NOMO-1 treated with DMSO at 0.1 percent for 48 hours (cell line): ENCODE results near the gene TWIST2.

Experiments used
- DNase-seq: peaks from one replicate; lab custom pipeline; 2025; ENCODE audit not compliant: unreplicated experiment; lab: John Stamatoyannopoulos, UW

TWIST2 gene

DNA sequence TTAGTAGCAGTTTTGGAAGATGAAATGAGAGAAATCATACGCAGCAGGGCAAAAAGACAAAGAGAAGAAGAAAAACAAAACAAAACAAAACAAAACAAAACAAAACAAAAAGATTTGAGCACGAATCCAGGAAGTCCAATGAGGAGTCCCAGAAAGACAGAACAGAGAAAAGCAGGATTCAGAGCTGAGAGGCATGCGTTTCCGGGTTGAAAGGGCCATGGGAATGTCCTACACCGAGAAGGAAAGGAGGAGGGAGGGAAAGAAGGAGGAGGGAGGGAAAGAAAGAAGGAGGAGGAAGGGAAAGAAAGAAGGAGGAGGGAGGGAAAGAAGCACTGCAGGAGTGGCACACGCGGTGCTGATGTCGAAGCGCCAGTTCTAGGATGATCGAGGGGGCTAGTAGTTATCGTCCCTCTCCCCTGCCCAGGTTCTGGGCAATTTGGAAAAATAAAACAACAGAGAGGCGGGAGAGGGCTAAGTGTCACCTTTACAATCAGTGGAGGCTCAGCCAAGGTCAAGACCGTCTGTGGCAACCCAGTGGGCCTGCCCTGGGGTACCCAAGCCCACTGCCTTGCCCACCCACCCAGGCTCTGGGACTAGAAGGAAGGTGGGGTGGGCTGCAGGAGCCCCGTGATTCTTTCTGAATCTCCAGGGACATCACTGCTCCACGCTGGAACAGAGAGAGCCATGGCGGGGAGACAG, 68.4 kb downstream of the TWIST2 start:
- no peak for DNase-seq

DNA sequence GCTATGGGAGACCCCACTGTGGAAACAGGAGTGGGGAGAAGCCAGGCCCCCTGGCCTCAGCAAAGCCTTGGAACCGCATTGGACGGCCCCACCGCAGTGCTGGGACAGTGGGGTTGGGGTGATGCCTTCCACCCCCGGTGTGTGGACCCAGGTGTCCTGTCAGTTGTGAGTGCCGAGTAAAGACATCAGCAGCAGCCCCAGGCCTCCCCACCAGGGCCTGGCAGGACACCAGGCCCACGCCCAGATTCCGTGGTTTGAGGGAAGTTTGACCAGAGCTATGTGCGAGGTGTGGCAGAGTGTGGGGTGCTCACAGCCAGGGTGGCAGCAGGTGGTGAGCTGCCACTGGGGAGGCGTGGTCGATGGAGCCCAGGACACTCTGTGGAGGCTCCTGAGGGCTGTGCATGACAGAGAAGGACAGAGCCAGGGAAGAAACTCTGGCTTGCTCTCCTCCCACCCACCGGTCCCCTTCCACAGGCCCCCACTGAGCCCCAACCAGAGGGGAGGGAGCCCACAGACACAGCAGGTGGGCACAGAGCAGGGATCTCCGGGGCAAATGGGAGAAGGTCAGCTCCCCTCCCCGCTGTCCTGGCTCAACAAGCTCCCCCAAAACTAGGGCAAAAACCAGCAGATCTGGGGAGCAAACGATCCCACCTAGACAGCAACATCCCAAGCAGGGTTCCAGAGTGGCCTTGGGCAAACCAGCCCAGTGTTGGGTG, 69.1 kb downstream of the TWIST2 start:
- DNase-seq = no peak

DNA sequence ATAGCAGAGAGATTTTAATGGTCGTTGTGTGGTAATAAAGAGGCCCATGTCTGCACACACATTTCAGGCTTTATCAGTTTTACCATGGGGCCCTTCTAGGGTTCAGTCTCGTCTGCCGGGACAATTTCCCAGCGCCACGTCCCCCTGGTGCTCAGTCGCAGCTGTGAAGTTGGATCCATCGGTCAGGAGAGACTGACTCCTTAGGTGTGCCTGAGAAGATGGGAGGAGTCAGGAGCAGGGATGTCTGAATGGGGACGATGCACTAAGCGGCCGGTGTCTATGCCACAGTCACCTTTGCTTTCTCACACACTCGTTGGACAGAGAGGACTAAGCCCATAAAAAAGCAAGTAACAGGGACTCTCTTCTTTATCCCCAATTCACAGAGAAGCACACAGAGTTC, 71.4 kb downstream of the TWIST2 start:
- no peak for DNase-seq

DNA sequence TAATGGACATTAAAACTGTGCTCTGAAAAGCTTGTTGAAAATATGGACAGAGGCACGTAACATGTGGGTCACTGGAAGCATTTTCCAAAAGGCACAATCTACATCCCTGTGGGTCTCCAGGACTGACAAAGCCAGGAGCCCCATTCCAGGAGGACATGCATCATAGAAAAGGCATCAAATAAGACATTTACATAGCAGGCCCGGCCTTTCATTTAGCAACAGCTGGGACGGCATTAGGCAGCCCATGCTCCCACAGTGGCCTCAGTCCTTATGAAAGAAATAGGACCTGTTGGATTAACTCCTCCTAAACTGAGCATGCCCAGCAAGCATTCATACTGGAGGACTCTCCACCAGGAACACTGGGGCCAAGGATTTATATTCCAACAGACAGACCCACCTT, 72.2 kb downstream of the TWIST2 start:
- no peak for DNase-seq

DNA sequence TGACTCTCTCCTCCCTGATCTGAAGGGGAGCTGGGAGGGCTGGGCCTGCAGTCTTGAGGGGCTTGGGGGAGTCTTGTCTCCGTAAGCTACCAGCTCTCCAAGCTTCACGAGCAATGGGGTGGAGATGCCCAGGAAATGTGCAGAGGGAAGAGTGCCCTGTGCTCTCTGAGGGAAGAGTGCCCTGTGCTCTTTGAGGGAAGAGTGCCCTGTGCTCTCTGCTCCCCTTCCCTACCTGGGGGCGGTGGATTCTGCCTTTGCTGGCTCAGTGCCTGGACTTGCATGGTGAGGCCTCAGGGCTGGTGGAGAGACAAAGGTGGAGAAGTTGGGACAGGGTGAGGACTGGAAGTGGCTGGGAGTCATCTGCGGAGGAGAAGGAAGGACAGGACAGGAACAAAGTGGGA, 72.7 kb downstream of the TWIST2 start:
- DNase-seq = no peak

DNA sequence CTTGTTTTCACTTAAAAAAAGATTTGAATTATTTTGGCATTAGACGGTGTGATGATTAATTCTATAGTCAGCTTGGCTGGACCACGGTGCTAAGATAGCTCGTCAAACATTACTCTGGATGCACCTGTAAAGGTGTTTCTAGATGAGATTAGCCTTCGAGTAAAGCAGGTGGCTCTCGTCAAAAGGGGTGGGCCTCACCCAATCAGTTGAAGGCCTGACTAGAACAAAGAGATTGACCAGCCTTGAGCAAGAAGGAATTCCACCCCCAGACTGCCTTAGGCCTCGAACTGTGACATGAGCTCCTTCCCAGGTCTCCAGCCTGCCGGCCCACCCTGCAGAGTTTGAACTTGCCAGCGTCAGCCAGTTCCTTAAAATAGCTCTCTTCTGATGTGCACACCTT, 73.4 kb downstream of the TWIST2 start:
- DNase-seq = no peak

DNA sequence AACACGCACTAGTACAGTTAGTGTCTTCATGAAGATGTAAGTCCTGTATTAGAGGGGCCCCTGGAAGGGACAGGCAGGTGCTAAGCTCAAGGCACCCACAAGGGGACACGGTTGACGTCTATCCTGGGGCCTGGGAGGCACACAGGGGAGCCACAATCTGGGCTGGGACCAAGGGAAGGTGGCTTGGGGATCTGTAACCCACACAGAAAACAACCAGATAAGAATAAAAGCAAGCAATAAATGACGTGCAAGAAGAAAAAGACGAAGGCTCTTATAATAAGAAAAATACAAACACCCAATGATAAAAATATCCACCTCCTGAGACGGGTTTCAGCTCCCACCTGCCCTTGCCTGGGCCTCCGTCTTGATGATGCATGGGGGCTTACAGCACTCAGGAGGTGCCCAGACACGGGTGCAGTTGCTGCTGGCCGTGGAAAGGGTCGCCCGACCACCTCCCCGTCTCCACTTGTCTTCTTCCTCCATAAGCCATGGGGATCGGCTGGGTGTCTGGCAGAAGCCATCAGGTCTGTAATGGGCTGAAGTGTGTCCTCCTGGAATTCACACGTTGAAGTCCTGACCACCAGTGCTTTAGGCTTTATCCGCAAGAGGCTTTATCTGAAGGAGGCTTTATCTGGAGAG, 73.9 kb downstream of the TWIST2 start:
- no peak for DNase-seq

DNA sequence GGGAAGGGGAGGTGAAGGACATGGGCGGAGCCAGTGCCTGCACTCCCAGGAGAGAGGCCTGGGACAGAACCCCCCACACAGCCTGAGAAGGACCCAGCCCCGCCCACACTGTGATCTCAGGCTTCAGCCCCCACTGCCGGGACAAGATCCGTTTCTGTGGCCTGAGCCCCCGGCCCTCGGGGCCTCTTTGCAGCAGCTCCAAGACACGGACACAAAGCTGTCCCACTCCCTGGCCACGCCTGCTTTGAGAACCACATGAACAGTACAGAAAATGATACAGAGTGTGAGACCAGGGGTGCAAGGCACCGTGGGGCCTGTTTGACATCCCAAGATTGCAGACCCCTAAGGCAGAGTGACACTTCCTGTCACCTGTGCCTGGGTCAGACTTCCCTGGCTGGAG, 74.5 kb downstream of the TWIST2 start:
- no peak for DNase-seq

DNA sequence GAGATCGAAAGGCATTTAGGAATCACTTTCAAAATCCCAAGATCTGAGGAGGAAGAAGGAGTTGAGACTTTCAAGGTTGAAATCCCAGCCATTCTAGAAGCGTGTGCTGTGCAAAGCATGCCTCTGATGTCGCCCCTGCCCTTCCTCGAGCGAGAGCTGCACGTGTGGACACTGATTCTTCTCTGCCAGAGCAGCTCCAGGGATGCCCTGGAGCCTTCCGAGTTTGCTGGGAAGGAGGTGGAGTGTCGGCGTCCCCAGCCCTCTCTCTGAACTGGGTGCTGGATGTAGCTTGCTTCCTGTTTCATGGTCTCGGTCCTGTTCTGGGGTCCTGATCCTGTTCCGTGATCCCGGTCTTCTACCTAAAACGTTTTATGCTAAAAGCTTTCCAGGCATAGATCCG, 76.1 kb downstream of the TWIST2 start:
- no peak for DNase-seq

DNA sequence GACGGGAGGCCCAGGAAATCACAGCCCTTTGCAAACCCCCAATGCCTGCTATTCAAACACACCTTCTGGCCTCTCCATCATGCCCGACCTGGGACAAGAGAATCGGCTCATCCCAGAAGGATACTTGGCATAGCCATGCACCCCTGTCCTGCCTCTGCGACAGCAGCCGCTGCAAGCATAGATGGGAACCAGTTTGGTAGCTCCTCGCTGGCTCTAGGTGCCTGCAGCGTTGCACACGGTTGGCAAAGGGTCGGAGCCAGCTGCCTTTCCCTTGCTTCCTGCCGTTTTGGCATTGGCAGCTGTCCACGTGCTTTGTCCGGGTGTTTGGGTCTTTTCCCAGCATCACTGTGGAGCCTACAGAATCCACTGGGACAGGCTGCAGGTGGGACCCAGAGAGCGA, 76.9 kb downstream of the TWIST2 start:
- DNase-seq = no peak

DNA sequence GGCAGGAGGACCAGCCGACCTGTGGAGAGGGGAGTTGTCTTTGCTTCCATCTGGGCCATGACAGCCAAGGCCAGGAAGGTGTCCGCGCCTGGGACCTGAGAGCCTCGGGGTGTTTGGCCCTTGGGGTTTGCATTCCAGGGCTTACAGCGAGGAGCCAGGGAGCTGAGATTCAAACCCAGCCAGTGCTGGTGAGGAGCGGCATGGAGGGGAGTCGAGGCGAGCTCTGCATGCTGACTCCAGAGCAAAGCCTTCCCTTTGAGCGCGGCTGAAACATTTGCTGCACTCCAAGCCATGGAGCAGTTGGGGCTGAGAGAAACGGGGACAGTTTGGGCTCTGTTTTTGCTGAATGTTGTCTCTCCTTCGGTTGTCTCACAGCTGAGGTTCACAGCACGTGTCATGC, 77.4 kb downstream of the TWIST2 start:
- no peak for DNase-seq

DNA sequence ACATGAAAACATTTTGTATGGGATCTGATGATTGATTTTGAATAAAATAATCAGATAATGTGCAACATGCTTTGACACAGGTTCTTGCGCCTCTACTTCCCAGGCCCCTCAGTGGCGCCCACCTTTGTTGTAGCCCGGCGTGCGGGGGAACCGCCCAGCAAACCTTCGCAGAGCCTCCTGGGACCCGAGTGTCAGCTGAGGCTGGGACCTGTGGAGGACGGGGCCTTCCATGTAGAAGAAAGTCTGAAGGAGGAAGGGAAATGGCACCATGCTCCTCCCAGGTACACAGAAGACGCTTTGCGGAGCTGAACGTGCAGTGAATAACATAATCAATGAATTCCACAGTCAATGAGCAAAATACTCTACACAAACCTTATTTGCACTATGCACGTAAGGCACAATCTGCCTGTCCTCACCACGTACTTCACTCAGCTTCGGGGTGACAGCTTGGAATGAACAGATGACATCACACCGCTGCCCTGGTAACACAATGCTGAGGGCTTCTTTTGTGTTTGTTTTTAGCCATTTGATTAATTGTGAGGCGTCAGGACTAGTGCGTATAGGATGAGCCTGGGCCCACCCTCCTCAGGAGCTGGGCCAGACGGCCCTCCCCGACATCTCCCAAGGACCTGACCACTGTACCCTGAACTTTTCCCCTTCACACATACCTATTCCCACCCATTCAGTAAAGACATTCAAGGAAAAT, 78.1 kb downstream of the TWIST2 start:
- DNase-seq = no peak

DNA sequence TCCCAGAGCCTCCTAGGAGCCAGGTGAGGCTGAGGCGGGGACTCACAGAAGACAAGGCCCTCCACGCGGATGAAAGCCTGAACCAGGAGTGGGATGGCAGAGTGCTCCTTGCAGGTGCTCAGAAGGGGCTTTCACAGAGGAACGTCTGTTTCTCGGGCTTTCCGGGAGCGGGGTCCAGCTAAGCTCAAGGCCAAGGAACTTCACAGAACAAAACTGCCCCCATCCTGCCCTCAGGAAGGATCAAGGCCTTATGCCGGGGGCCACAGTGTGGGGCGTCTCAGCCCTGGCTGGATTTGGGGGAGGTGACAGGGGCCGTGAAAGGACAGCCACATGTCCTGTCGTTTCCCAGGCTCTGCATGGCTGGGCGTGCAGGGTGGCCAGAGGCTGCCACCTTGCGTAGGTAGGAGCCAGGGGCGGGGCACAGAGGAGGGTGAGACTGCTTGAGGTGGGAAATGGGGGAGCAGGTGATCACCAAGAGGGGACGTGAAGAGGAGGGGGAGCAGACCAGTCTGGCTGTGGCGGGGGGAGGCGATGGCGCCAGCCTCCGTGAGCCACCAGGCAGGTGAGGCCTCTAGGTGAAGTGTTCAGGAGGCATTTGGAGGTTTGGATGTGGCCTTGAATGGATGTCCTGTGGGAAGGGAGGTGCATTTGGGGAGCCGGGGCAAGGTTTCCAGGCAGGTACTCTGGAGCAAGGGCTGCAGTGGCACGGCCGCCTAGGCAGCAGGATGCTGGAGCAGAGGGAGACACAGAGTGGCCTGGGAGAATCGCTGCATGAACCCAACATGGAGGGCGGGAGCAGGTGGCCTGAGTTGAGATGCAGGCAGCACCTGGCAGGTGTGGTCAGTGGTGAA, 79.1 kb downstream of the TWIST2 start:
- no peak for DNase-seq

DNA sequence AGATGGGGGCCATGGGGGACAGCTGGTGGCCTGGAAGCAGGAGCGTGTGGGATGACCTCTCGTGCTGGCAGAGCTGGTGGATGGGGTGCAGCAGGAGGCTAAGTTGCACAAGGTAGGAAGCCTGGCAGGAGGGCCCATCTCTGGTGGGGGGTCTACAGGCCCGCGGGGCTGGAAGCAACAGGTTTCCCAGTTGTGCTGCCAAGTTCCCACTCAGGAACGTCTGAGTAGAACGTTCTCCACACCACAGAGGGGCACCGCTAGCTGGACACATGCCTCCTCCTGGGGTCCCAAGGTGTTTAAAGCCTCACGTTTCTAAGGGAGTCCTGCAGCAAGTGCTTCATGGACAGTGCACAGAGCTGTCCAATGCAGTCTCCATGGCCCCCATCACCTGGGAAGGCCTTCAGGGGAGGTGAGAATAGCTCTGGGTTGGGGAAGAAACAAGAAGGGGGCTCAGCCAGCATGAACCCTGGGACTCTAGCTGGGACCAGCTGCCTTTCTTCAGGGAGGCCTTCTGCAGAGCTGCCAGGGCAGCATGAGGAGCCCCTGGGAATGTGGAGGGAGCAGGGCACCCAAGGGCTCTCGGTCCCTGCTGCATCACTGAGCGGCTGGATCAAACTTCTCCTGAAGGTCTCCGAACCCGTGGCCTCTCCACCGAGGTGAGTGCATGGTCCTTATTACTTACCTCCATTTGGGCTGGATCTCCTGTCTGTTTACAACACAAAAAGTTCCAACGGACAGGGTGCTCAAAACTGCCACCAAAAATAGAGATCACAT, 80.0 kb downstream of the TWIST2 start:
- DNase-seq = no peak

DNA sequence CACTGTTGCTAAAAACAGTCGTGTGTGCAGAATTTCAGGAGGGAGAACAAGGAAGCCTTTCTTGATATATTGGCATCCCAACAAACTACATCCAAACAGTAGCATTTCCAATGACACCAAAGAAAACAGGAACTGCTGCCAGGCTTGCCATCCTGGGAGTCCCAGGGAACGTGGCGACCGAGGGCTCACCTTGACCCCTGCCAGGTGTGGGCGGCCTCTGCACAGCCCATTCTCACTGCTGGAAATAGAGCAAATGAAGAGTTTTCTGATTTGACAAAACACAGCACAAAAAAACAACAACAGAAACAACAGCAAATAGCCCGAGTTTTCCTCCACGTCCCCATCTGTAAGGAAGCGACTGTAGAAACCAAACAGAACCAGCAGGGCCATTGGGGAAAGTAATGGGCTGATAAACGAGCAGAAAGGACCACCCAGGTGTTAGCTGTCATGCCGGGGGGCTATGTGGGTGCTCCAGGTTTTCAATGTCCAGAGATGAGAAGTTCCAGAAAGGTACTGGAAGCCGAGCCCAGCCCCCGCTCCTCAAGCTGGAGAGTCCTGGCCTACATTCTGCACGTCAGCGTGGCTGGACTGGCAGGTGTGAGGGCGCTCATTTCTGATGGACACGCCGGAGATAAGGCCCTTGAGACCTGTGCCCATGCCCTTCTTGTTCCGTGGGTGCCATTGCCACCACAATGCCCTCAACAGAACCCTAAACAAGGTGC, 80.8 kb downstream of the TWIST2 start:
- no peak for DNase-seq

DNA sequence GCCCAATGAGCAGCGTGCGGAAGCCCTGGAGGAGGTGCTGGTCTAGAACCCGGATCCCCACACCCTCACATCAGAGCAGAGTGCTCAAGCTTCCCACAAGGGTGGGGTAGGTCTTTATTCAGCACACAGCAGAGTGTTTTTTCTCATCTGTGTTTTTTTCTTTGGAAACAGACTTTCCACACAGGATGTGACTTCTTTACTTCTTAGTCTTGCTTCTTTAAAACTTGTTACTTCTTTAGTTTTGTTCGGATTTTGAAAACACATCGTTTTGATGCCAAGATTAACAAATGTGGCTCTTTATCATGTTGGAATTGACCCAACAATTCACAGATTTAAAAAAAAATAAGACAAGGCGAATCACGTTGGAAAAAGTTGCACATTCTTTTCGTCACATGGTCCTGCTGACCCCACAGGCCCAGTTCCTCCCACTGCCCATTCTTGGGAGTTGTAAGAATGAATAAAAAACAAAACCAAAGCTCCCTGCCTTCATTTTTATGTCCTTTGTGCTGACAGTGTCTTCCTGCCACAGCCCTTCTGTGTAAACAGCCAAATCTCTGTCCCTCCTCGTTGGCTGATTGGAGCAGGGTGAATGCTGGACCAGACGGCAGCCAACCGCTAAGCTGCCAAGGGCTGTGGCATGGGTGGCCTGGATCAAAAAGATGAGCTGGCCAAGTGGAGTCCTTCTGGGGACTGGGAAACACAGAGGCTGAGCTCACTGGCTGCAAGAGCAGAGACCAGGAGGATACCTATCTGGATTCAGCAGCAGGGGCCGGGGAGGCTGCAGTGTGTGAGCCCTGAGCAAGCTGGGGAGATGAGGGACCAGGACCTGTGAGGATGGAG, 81.6 kb downstream of the TWIST2 start:
- no peak for DNase-seq

DNA sequence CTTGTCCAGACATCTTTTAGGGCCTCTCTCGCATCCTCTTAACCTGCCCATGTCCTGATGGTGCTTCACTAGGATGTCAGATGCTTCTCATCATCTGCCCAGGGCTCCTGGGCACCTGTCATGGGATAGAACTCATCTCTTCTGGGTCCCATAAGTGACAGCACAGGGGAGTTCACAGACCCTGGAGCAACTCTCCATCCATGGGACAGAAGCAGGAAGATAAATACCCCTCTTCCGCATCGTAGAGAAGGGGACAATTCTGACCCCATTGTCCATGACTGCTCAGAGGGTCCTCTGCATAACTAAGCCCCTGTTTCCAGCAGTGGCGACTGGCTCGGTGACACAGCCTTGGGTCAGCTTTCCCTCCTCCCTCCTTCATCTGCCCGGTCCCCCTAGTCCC, 82.3 kb downstream of the TWIST2 start:
- no peak for DNase-seq

DNA sequence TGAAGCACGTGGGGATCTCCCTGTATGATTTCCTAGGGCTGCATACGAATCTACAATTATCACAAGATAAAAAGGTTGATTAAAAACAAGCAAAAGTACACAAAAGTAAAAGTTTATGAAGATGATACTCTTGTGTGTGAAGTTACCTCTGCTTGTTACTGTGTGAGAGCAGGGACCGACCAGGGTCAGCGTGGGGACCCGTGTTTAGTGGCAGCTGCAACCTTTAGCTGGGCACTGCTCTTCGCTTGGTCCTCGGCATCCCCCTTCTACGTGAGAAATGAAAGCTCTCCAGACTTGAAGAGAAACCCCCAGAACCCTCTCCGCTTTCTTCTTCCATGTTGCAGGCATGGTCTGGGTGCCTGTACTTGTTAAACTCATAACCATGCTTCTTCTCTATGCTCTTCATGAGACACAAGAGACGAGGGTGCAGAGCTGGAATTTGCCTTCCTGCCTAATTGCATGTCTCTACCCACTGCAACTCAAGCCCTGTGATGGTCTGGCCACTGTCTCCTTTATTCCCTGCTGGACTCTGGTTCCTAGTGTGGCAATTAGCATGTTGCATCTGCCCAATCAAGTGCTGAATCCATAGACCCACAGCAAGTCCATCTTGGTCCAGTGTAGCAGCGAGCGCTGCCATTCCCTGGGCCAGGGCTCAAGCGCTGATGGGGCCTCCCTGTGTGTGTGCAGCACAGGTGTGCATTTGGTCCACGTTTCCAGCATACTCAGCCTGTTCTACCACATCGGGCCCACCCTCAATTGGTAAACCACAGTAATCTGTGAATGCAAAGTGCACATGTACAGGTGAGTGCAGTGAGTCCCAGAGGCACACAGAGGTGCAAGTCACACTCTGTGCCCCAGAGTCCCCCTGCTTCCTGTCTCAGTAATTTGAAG, 88.5 kb downstream of the TWIST2 start:
- DNase-seq = no peak
